CD4-positive, alpha-beta memory T cell (primary cell): ENCODE data around the gene ST3GAL2. TPM values are rescaled to one million over a fixed set of nuclear protein-coding genes. Genes with fewer than 3 reads are reported as not detected.
"Not testable (repeated sequence)": the region's sequence is repeated elsewhere in the genome, so short reads cannot be mapped to it uniquely, and the experiment has no call there.

Experiments
- CTCF ChIA-PET: fragments of 350-600 bp; sonication (Branson Sonifier 250); formaldehyde crosslinking; loops from one replicate; lab custom pipeline; 2021; ENCODE audit warnings: inconsistent platforms; ENCODE audit not compliant: partially characterized antibody; lab: Charles Lee
- POLR2A ChIA-PET: fragments of 350-600 bp; sonication (Branson Sonifier 250); formaldehyde crosslinking; loops from one replicate; lab custom pipeline; 2021; ENCODE audit not compliant: partially characterized antibody; lab: Charles Lee
- DNase-seq, 5 donors: peaks; one replicate each; pipeline versions ENCODE4 v3.0.0 to v3.0.0-alpha.2; 2020 to 2022; ENCODE audit warnings: mixed read lengths in 1 of 5
- H3K27ac ChIP-seq: one replicate; pipeline ENCODE4 v1.7.0; 2013; ENCODE audit warnings: low read depth, low read length
- H3K27me3 ChIP-seq: 2 replicates; pipeline ENCODE4 v1.7.0; 2013; ENCODE audit warnings: mild to moderate bottlenecking, low read length, moderate library complexity; ENCODE audit not compliant: insufficient read depth
- H3K36me3 ChIP-seq: 2 replicates; pipeline ENCODE4 v1.7.0; 2013; ENCODE audit warnings: mild to moderate bottlenecking, low read length, moderate library complexity; ENCODE audit not compliant: insufficient read depth
- H3K4me1 ChIP-seq: 2 replicates; pipeline ENCODE4 v1.7.0; 2013; ENCODE audit warnings: mild to moderate bottlenecking, low read length, moderate library complexity; ENCODE audit not compliant: insufficient read depth
- H3K4me3 ChIP-seq, 2 donors: one replicate each; pipeline ENCODE4 v1.7.0; 2013; ENCODE audit warnings: low read length in 2 of 2, mild to moderate bottlenecking in 1 of 2
- H3K9me3 ChIP-seq, 2 donors: one replicate each; pipeline ENCODE4 v1.7.0; 2013; ENCODE audit warnings: low read length in 2 of 2, control low read depth in 1 of 2; ENCODE audit not compliant: control insufficient read depth in 1 of 2
- H3K27ac Mint-ChIP-seq, 7 donors: one replicate each; pipeline ENCODE4 v1.8.0; 2020 to 2021; ENCODE audit warnings: mixed read lengths in 7 of 7, mild to moderate bottlenecking in 6 of 7, inconsistent platforms in 3 of 7, moderate library complexity in 3 of 7
- H3K27me3 Mint-ChIP-seq, 2 donors: one replicate each; pipeline ENCODE4 v1.8.0; 2020 to 2021; ENCODE audit warnings: mixed read lengths in 2 of 2
- H3K36me3 Mint-ChIP-seq, 2 donors: one replicate each; pipeline ENCODE4 v1.8.0; 2020 to 2021; ENCODE audit warnings: mixed read lengths in 2 of 2, inconsistent platforms in 1 of 2, mild to moderate bottlenecking in 1 of 2
- H3K4me1 Mint-ChIP-seq, 4 donors: one replicate each; pipeline ENCODE4 v1.8.0; 2020 to 2021; ENCODE audit warnings: mixed read lengths in 4 of 4, mild to moderate bottlenecking in 1 of 4
- H3K4me3 Mint-ChIP-seq, 8 donors: one replicate each; pipeline ENCODE4 v1.8.0; 2020 to 2021; ENCODE audit warnings: mixed read lengths in 8 of 8, mild to moderate bottlenecking in 7 of 8, moderate library complexity in 6 of 8, inconsistent platforms in 3 of 8
- H3K9me3 Mint-ChIP-seq, 8 donors: one replicate each; pipeline ENCODE4 v1.8.0; 2020 to 2021; ENCODE audit warnings: mixed read lengths in 8 of 8, mild to moderate bottlenecking in 5 of 8, inconsistent platforms in 3 of 8, moderate library complexity in 1 of 8
- intact Hi-C: fragments of 100-400 bp; cut with micrococcal nuclease; formaldehyde crosslinking; loops from one replicate; pipeline ENCODE4 v1.15.1; 2023
- polyA plus RNA-seq, 2 donors: library from polyadenylated mRNA; unstranded; fragments of 300-500 nt; fragmentation: Illumina TruSeq; gene quantifications; one replicate each; pipeline ENCODE4 v1.2.3, GENCODE V29; 2021
- total RNA-seq, 2 experiments: library from RNA; stranded (reverse); gene quantifications; one replicate each; pipeline ENCODE4 v1.2.3, GENCODE V29; 2021

Gene ST3GAL2
- total and polyA plus RNA-seq, 4 experiments from 2014 or later: 10.0 to 30.8 (median 21.7) TPM

GRCh38 chr16:70454222-70455034, 15.5 kb upstream of the ST3GAL2 start, which contains the start of gene FCSK:
FCSK (plus strand) TSS chr16:70454595; CDS start chr16:70463191, 8,596 bp downstream.
- Histone ChIP-seq H3K27me3 (no peaks in the 10 kb centered on the region), H3K27ac (peak within 1 kb of the TSS; percentile 91), H3K4me3 (peak within 1 kb of the TSS; percentile 74 to 98), H3K9me3 (no peaks in the 10 kb centered on the region), H3K4me1 (peaks cover 21% of the 10 kb centered on the region), H3K36me3 (no peaks in the 10 kb centered on the region)
- H3K27me3 Mint-ChIP-seq: peaks cover 0 to 2% of the 10 kb centered on the region in 2 donors
- H3K4me3 Mint-ChIP-seq: peak within 1 kb of the TSS; percentile 89 to 96 (median 91)
- no peaks in the 10 kb centered on the region for H3K9me3 Mint-ChIP-seq
- peaks cover 16 to 22% (median 20%) of the 10 kb centered on the region in 4 donors for H3K4me1 Mint-ChIP-seq
- ChIA-PET CTCF (interaction anchor here (0.5 to 3.4 kb wide), 8 partner anchors 11 to 85 kb away, joined by 3 to 15 read pairs (median 4); no protein-coding TSS in a partner anchor), POLR2A (interaction anchor here (0.7 to 3.0 kb wide), 15 partner anchors 8 to 202 kb away, joined by 3 to 48 read pairs (median 4); partner anchors contain the start of genes COG4, DDX19A, DDX19B and EXOSC6)
- peak; percentile 74 to 89 (median 85) for DNase-seq
- H3K36me3 Mint-ChIP-seq: peaks cover 1 to 7% of the 10 kb centered on the region in 2 donors
- intact Hi-C loops: loop anchor here (1.0 kb wide), 3 partner anchors 15 to 73 kb away; partner anchors contain the start of gene ST3GAL2
- peak within 1 kb of the TSS; percentile 88 to 95 (median 92) for H3K27ac Mint-ChIP-seq

GRCh38 chr16:70453892-70454221, 15.0 kb upstream of the ST3GAL2 start:
- H3K36me3 Mint-ChIP-seq: peaks cover 0 to 7% of the 10 kb centered on the region in 2 donors
- ChIA-PET CTCF (interaction anchor here (0.9 to 3.4 kb wide), 7 partner anchors 10 to 85 kb away, joined by 3 to 15 read pairs (median 5); no protein-coding TSS in a partner anchor), POLR2A (interaction anchor here (0.7 to 3.0 kb wide), 14 partner anchors 15 to 202 kb away, joined by 3 to 48 read pairs (median 4); partner anchors contain the start of genes COG4, DDX19A, DDX19B and EXOSC6)
- Histone ChIP-seq H3K36me3 (no peaks in the 10 kb centered on the region), H3K27me3 (no peaks in the 10 kb centered on the region), H3K4me3 (peak overlapping the region; percentile 74 to 98), H3K27ac (peak overlapping the region; percentile 91), H3K9me3 (no peaks in the 10 kb centered on the region), H3K4me1 (peaks cover 21% of the 10 kb centered on the region)
- H3K27ac Mint-ChIP-seq: peak overlapping the region; percentile 71 to 93 (median 92)
- peaks cover 16 to 22% (median 20%) of the 10 kb centered on the region in 4 donors for H3K4me1 Mint-ChIP-seq
- H3K27me3 Mint-ChIP-seq: peaks cover 0 to 2% of the 10 kb centered on the region in 2 donors
- H3K4me3 Mint-ChIP-seq: peak overlapping the region; percentile 89 to 96 (median 91)
- no peaks in the 10 kb centered on the region for H3K9me3 Mint-ChIP-seq
- intact Hi-C loops: loop anchor here (1.0 kb wide), 3 partner anchors 15 to 73 kb away; partner anchors contain the start of gene ST3GAL2
- no peak for DNase-seq

- intact Hi-C loops: no loop called here
- H3K27me3 ChIP-seq: no peaks in the 10 kb centered on the region
- peak overlapping the region; percentile 91 for H3K27ac ChIP-seq
- Mint-ChIP-seq H3K9me3 (no peaks in the 10 kb centered on the region), H3K4me1 (peaks cover 16 to 22% (median 20%) of the 10 kb centered on the region in 4 donors), H3K36me3 (peaks cover 0 to 7% of the 10 kb centered on the region in 2 donors), H3K27ac (peak overlapping the region; percentile 19 to 93 (median 92)), H3K27me3 (peaks cover 0 to 2% of the 10 kb centered on the region in 2 donors), H3K4me3 (peak overlapping the region; percentile 89 to 96 (median 91))
- peaks cover 21% of the 10 kb centered on the region for H3K4me1 ChIP-seq
- H3K4me3 ChIP-seq: peak overlapping the region; percentile 74 to 98
- no peaks in the 10 kb centered on the region for H3K36me3 ChIP-seq
- no peaks in the 10 kb centered on the region for H3K9me3 ChIP-seq
- POLR2A ChIA-PET: interaction anchor here (0.6 to 3.0 kb wide), 13 partner anchors 15 to 154 kb away, joined by 3 to 48 read pairs (median 4); partner anchors contain the start of genes DDX19A, DDX19B and ST3GAL2
- CTCF ChIA-PET: interaction anchor here (0.9 to 3.4 kb wide), 6 partner anchors 10 to 84 kb away, joined by 3 to 15 read pairs (median 7); no protein-coding TSS in a partner anchor
- no peak for DNase-seq
Observed at GRCh38 chr16:70453117-70453891, 14.4 kb upstream of the ST3GAL2 start.

GRCh38 chr16:70451004-70451340, 12.1 kb upstream of the ST3GAL2 start:
- H3K27me3 ChIP-seq, H3K9me3 Mint-ChIP-seq, H3K36me3 Mint-ChIP-seq, DNase-seq, H3K4me3 Mint-ChIP-seq, H3K27ac ChIP-seq, H3K27ac Mint-ChIP-seq, POLR2A ChIA-PET, H3K4me3 ChIP-seq, intact Hi-C loops, H3K9me3 ChIP-seq, H3K36me3 ChIP-seq, CTCF ChIA-PET, H3K27me3 Mint-ChIP-seq: not testable (repeated sequence)
- H3K4me1 ChIP-seq: peaks cover 20% of the 10 kb centered on the region
- H3K4me1 Mint-ChIP-seq: peaks cover 11 to 16% (median 15%) of the 10 kb centered on the region in 4 donors

GRCh38 chr16:70450142-70451003, 11.5 kb upstream of the ST3GAL2 start:
- H3K9me3 Mint-ChIP-seq, H3K9me3 ChIP-seq, DNase-seq, H3K36me3 Mint-ChIP-seq, H3K4me3 Mint-ChIP-seq, H3K36me3 ChIP-seq, POLR2A ChIA-PET, H3K27ac Mint-ChIP-seq, H3K27ac ChIP-seq, intact Hi-C loops, H3K27me3 ChIP-seq, H3K4me3 ChIP-seq, H3K27me3 Mint-ChIP-seq: not testable (repeated sequence)
- CTCF ChIA-PET: interaction anchor here (0.9 kb wide), 1 partner anchor 9 kb away, joined by 5 read pairs; no protein-coding TSS in a partner anchor
- H3K4me1 Mint-ChIP-seq: peaks cover 11 to 14% (median 13%) of the 10 kb centered on the region in 4 donors
- peaks cover 14% of the 10 kb centered on the region for H3K4me1 ChIP-seq

GRCh38 chr16:70448075-70448474, 9.2 kb upstream of the ST3GAL2 start:
- Histone ChIP-seq H3K9me3 (no peaks in the 10 kb centered on the region), H3K4me1 (no peaks in the 10 kb centered on the region), H3K36me3 (no peaks in the 10 kb centered on the region), H3K27ac (no peak overlapping the region), H3K27me3 (no peaks in the 10 kb centered on the region), H3K4me3 (no peak overlapping the region)
- H3K27ac Mint-ChIP-seq: peak overlapping the region in 1 of 7 donors; percentile 76
- DNase-seq: no peak
- ChIA-PET CTCF (no interaction called here), POLR2A (no interaction called here)
- H3K4me1 Mint-ChIP-seq: peaks cover 0 to 4% (median under 1%) of the 10 kb centered on the region in 4 donors
- no peak overlapping the region for H3K4me3 Mint-ChIP-seq
- H3K27me3 Mint-ChIP-seq: peaks cover 0 to 2% of the 10 kb centered on the region in 2 donors
- intact Hi-C loops: no loop called here
- no peaks in the 10 kb centered on the region for H3K9me3 Mint-ChIP-seq
- H3K36me3 Mint-ChIP-seq: no peaks in the 10 kb centered on the region
